ENCODE measurements around the gene MRPL19.
"Not testable (repeated sequence)": the region's sequence is repeated elsewhere in the genome, so short reads cannot be mapped to it uniquely, and the experiment has no call there.

Gene MRPL19

GRCh38 chr2:75657798-75658197, 11.2 kb downstream of the MRPL19 start:
- TF ChIP-seq, protein P1, sequence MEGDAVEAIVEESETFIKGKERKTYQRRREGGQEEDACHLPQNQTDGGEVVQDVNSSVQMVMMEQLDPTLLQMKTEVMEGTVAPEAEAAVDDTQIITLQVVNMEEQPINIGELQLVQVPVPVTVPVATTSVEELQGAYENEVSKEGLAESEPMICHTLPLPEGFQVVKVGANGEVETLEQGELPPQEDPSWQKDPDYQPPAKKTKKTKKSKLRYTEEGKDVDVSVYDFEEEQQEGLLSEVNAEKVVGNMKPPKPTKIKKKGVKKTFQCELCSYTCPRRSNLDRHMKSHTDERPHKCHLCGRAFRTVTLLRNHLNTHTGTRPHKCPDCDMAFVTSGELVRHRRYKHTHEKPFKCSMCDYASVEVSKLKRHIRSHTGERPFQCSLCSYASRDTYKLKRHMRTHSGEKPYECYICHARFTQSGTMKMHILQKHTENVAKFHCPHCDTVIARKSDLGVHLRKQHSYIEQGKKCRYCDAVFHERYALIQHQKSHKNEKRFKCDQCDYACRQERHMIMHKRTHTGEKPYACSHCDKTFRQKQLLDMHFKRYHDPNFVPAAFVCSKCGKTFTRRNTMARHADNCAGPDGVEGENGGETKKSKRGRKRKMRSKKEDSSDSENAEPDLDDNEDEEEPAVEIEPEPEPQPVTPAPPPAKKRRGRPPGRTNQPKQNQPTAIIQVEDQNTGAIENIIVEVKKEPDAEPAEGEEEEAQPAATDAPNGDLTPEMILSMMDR (IDR thresholded peaks at IDR 0.05; ENCODE audit: insufficient read depth, missing control alignments): no peak
- FAIRE-seq: no peak
- no peak for DNase-seq (ENCODE audit: insufficient read length, low spot score)

- no peak for DNase-seq (ENCODE audit: insufficient read length, low spot score)
- FAIRE-seq: no peak
- TF ChIP-seq, protein P1 (IDR thresholded peaks at IDR 0.05; ENCODE audit: insufficient read depth, missing control alignments): no peak
These were observed 20.3 kb downstream of the MRPL19 start for GRCh38 chr2:75666911-75667310.

GRCh38 chr2:75667884-75668283, 21.3 kb downstream of the MRPL19 start:
- DNase-seq (ENCODE audit: insufficient read length, low spot score) (no peak), FAIRE-seq (no peak)
- TF ChIP-seq, protein P1 (IDR thresholded peaks at IDR 0.05; ENCODE audit: insufficient read depth, missing control alignments): no peak

DNA sequence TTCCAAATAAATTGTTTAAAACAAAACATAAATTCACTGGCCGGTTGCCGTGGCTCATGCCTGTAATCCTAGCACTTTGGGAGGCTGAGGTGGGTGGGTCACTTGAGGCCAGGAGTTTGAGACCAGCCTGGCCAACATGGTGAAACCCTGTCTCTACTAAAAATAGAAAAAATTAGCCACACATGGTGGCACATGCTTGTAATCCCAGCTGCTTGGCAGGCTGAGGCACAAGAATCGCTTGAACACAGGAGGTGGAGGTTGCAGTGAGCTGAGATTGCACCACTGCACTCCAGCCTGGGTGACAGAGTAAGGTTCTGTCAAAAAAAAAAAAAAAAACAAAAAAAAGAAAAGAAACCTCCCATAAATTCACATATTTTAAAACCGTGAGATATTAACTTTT, 28.8 kb downstream of the MRPL19 start:
- not testable (repeated sequence) for FAIRE-seq; DNase-seq (ENCODE audit: insufficient read length, low spot score)

GRCh38 chr2:75675908-75676307, 29.3 kb downstream of the MRPL19 start:
- no peak for FAIRE-seq
- TF ChIP-seq, protein P1 (IDR thresholded peaks at IDR 0.05; ENCODE audit: insufficient read depth, missing control alignments): no peak
- DNase-seq (ENCODE audit: insufficient read length, low spot score): no peak

DNA sequence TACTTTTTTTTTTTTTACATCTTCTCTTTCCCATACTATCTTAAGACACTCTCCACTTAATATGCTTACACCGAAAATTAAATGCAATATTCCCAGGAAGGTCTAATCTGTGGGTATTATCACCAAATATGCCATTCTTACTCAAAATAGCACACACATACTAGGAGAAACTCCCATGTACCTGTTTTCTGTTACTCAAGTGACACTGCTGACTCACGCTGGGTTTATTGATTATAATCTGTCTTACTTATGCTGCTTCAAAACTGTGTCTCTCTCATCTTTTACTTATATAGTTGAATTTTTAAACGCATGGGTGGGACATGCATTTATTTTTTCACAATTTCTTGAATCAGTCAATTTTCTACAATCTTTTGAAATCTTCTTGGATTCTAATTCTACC, 29.9 kb downstream of the MRPL19 start:
- TF ChIP-seq, protein P1 (IDR thresholded peaks at IDR 0.05; ENCODE audit: insufficient read depth, missing control alignments): no peak
- FAIRE-seq (no peak), DNase-seq (ENCODE audit: insufficient read length, low spot score) (no peak)

DNA sequence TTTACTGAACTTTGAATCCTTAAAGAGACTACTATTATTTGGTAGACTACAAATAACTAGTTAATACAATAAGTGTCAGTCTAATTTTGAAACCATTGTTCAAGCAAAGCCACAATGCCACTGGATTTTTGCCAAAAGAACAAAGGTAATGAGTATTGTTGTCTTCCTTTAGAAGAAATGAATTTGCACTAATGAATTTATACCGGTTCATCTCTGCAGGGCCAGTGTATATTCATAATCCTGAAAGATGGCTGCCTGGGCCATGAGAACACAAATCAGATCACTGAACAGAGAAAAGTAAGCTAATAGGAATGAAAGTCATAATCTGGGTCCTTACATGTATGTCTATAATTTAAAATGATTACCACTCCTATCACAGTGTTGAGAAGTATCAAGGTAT, 33.0 kb downstream of the MRPL19 start:
- DNase-seq (ENCODE audit: insufficient read length, low spot score) (no peak), FAIRE-seq (no peak)
- TF ChIP-seq, protein P1 (IDR thresholded peaks at IDR 0.05; ENCODE audit: insufficient read depth, missing control alignments): no peak

- no peak for FAIRE-seq
These were observed 33.8 kb downstream of the MRPL19 start for GRCh38 chr2:75680402-75680801.

GRCh38 chr2:75683430-75683829, 36.8 kb downstream of the MRPL19 start:
- not testable (repeated sequence) for FAIRE-seq; DNase-seq (ENCODE audit: insufficient read length, low spot score)

More at GRCh38 chr2:75680402-75680801, 33.8 kb downstream of the MRPL19 start:
- TF ChIP-seq, protein P1 (IDR thresholded peaks at IDR 0.05; ENCODE audit: insufficient read depth, missing control alignments): no peak
- no peak for DNase-seq (ENCODE audit: insufficient read length, low spot score)

All from D721Med (cell line).